DMS153 (cell line): Measurements from ENCODE around the gene ATG10.
A peak's percentile ranks its signal among the peaks of the same experiment; 100 is the strongest.
"Not testable (repeated sequence)": the region's sequence is repeated elsewhere in the genome, so short reads cannot be mapped to it uniquely, and the experiment has no call there.

ENCODE experiments used
- DNase-seq: peaks from one replicate; lab custom pipeline; 2025; lab: John Stamatoyannopoulos, UW

The ATG10 gene

DNA sequence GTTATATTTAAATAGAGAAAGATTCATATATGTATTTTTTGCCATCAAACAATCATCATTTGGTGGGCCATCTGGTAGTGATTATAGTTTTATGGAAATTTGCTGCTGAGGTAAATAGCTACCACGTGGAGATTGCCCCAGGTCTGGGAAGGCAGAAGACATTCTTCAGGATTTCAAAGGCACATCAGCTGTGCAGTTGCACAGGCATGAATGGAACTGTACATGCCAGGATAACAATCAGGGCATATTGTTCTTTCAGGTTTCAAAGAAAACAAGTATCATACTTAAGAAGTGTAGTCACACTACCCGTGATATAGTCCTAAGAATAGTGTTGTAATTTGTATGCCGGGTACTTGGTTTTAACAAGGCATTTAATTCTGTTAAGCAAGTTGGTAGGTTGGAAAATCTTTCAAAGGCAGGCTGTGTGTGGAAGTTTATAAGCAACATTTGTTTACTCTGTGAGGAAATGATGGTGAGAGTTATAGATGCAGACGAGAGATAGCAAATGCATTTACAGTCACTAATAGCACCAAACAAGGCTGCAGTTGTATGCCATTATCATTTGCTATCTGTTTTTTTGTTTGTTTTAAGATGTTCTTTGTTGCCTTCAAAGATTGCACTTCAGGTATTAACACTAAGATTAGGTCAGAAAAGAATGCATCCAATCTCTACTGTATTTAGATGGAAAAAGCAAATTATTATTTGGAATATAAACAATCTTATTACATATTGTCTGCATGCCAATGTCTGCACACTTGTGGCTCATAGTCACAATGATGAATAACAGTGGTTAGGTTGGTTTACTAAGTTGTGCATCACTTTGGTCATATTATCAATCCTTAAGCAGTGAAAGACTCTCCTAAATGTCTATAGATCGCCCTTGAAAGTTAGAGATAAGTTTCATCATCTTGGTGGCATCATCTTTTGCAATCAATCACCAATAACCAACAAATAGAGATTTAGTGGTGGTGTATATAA lies 251.1 kb downstream of the ATG10 start:
- DNase-seq, result no peak

GRCh38 chr5:82225525-82226172 lies 253.8 kb downstream of the ATG10 start:
- DNase-seq, result peak; percentile 1

DNA sequence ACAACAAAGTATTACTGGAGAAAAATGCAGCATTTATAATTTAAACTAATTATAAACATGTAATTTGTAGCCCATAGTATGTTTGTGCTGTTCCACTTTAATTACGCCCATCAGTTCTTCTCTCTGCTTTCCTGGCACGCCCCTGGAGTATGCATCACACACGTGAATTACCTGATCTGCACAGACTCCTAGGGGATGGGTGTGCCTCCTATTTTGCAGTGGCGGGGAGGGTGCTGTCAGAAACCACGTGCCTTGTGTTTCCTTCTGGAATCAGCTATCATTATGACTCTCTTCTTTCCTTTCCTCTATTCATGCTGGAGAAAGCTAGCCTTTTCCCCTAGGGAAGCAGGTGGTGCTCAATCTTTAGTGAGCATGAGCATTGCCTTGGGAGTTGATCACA lies 263.1 kb downstream of the ATG10 start:
- DNase-seq, result peak; percentile 2

DNA sequence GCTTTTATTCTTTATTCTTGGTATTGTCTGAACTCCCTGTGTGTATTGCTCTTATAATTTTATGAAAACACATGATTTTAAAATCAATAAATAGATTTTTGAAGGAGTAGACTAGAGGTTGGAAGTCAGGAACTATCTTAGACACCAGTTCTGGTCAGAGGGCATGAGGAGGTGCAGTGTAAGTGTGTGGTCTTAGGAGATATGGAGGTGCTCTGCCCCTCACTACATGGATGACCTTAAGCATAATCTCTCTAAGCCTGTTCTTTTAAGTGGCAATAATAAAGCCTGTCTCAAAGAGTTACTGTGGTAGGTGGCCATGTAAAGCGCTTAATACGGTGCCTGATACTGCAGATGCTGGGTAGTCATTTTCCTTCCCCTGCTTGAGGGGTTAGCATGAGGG lies 272.3 kb downstream of the ATG10 start:
- no peak for DNase-seq

- no peak for DNase-seq
These were observed 273.2 kb downstream of the ATG10 start for GRCh38 chr5:82244854-82245635.

GRCh38 chr5:82246960-82247574 lies 275.2 kb downstream of the ATG10 start:
- no peak for DNase-seq

DNA sequence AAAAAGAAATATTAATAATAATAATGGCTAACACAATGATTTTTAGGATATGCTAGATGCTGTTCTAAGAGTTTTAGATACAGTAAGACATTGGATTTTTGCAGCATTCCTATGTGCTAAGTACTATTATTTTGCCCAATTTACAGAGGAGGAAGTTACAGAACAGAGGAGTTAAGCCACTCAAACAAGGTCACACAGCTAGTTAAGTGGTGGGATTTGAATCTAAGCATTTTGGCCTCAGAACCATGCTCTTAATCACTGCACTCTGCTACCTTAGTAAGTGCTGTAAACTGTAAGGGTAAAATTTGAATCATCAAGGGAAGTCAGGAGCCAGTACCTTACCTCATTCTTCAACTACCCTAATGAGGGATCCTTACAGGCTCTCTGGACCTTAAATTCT lies 280.9 kb downstream of the ATG10 start:
- no peak for DNase-seq

DNA sequence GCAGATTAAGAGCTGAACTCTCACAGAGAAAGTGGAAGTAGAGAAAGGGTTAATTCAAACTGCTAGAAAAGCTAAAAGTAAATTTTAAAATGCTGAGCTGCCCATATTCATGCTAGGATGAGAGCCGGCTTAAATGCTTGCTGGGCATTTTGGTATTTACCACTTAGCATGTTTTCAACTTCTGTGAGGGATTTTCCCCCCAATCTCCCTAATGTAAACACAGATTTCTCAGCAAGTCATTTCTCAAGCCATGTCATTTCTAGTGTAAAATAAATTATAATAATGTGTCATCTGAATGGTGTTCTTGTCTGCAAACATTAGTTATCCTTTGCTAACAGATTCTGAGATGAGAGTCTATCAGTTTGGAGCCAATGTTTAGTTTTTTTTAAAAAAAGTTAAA lies 284.0 kb downstream of the ATG10 start:
- DNase-seq, result no peak

DNA sequence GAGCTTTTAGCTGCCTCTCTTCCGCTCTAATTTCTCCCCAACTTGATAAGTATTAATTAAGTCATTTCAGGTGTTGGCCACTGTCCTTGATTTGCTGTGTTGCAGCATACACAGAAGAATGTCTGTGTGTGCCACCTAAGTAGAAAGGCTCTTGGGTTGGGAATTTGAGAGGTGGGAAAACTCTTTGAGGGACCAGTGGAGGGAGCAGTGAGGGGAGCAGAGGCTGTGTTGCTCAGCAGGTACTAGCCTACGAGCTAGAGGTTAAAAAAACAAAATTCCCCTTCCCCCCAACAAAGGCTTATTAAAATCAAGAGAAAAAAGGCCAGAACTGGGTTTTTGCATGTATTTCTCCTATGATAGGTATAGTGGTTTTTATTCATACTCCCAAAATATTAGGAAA lies 285.4 kb downstream of the ATG10 start:
- no peak for DNase-seq

- no peak for DNase-seq
These were observed 285.9 kb downstream of the ATG10 start for GRCh38 chr5:82257729-82258128.

DNA sequence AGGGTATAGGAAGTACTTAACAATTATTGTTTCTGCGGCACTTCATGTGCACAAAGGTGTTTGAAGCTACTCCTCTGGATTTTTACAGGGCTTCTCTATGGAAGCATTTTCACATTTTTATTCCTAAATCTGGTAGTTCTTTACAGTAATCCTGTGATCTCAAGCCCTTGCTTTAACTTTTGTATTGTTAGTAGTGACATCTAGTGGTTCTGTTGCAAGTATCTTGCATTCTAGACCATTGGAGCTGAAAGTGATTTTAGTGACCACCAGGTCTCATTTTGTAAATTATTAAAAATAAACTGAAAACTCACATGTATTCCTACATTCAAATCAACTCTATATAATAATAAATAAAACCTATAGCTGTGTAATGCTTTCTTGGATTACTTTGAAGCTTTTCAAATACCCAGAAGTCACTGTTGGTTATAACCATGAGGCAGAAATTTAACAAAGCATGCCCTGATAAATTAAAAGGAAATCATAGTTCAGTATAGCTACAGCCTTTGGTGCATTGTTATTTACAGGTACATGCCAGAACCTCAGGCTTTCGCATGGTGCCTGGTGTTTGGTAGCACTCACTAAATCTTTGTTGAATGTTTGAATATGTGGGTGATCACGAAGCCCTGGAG lies 287.5 kb downstream of the ATG10 start:
- no peak for DNase-seq

- no peak for DNase-seq
These were observed 293.2 kb downstream of the ATG10 start for GRCh38 chr5:82265047-82265446.

DNA sequence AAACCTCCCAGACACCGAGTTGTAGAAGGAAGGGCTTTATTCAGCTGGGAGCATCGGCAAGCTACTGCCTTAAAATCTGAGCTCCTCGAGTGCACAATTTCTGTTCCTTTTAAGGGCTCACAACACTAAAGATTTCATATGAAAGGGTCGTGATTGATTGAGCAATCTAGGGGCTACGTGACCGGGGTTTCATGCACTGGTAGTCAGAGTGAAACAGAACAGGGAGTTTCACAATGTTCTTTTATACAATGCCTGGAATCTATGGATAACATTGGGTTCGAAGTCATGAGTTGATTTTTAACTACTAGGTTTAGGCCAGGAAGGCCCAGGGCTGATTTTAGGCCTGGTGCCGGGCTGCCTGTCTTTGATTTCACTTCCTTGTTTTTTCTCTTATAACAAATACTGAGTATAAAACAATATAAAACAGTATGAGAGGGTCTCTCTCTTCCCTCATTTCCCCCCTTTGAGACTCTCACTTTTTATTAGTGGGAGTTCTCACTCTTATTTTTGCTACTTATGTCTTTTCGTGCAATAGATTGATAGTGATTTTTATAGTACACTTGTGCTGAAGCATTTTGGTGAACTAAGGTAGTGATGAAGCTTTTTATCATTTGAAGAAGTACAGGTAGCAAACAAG lies 295.6 kb downstream of the ATG10 start:
- not testable (repeated sequence) for DNase-seq

- not testable (repeated sequence) for DNase-seq
These were observed 297.5 kb downstream of the ATG10 start for GRCh38 chr5:82269363-82269762.

- not testable (repeated sequence) for DNase-seq
These were observed 300.9 kb downstream of the ATG10 start for GRCh38 chr5:82272571-82273356.

GRCh38 chr5:82273426-82273825 lies 301.6 kb downstream of the ATG10 start:
- not testable (repeated sequence) for DNase-seq

GRCh38 chr5:82274343-82275211 lies 302.8 kb downstream of the ATG10 start:
- DNase-seq, result no peak

GRCh38 chr5:82275216-82275664 lies 303.4 kb downstream of the ATG10 start:
- no peak for DNase-seq
